Ectodermal cell (in vitro differentiated cells): ENCODE measurements around the gene PFKM.

Source experiments
- H3K27ac ChIP-seq: 2 replicates; pipeline ENCODE4 v1.7.0; 2013; ENCODE audit warnings: mild to moderate bottlenecking, low read depth, low read length; ENCODE audit not compliant: insufficient read depth, poor library complexity, severe bottlenecking
- H3K27me3 ChIP-seq: 2 replicates; pipeline ENCODE4 v1.7.0; 2013; ENCODE audit warnings: mild to moderate bottlenecking, low read length; ENCODE audit not compliant: insufficient read depth, control insufficient read depth, poor library complexity, severe bottlenecking
- H3K36me3 ChIP-seq: one replicate; pipeline ENCODE4 v1.7.0; 2013; ENCODE audit warnings: low read length; ENCODE audit not compliant: control insufficient read depth, insufficient read depth
- H3K4me1 ChIP-seq: one replicate; pipeline ENCODE4 v1.7.0; 2013; ENCODE audit warnings: low read length; ENCODE audit not compliant: control insufficient read depth, insufficient read depth
- H3K4me3 ChIP-seq: 2 replicates; pipeline ENCODE4 v1.7.0; 2013; ENCODE audit warnings: low read depth, low read length, control low read depth; ENCODE audit not compliant: insufficient read depth
- H3K9me3 ChIP-seq: 2 replicates; pipeline ENCODE4 v1.7.0; 2013; ENCODE audit warnings: mild to moderate bottlenecking, low read length, moderate library complexity; ENCODE audit not compliant: control insufficient read depth
- WGBS, 2 experiments: methylation state at CpG; one replicate each; pipeline ENCODE4 v1.1.7; 2013; ENCODE audit warnings: missing lambda C conversion rate in 2 of 2; 5-methylcytosine and 5-hydroxymethylcytosine counted together

The PFKM gene

GRCh38 chr12:48194799-48195201, 75.6 kb downstream of the PFKM start:
- Histone ChIP-seq H3K27ac (no peak overlapping the region), H3K36me3 (no peaks in the 10 kb centered on the region), H3K27me3 (peaks cover 61% of the 10 kb centered on the region), H3K9me3 (no peaks in the 10 kb centered on the region), H3K4me3 (no peak overlapping the region), H3K4me1 (no peaks in the 10 kb centered on the region)
- 74 to 79% methylated on average over 1 of the region's 1 CpG for WGBS, 2 experiments
